Activated CD4-positive, alpha-beta T cell treated with anti-CD3 and anti-CD28 coated beads, Interleukin-2, amount 50 U/mL, for 48 hours (primary cell): Measurements from ENCODE around the gene ALDH3A1.

Experiments used
- DNase-seq, 2 experiments: peaks; one replicate each; pipeline ENCODE4 v3.0.0-alpha.2; 2020

Gene ALDH3A1

DNA sequence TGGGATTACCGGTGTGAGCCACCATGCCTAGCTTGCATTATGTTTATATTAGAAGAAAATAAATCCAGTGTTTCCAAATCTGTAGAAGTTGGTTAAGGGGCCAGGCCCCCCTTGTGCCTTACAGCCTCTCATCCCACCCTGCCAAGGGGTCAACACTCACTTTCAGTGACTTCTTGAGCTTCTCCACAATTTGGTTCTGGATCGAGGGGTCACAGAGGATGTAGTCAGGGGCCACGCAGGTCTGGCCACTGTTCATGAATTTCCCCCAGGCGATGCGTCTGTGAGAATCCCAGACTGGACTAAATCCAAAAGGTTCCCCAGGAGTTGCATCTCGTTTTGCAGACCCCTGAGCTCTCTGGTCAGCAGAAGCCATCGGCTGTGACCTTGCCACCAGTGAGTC lies 7.2 kb downstream of the ALDH3A1 start:
- DNase-seq: no peak

- no peak for DNase-seq
These were observed 8.6 kb downstream of the ALDH3A1 start for GRCh38 chr17:19739241-19740201.

DNA sequence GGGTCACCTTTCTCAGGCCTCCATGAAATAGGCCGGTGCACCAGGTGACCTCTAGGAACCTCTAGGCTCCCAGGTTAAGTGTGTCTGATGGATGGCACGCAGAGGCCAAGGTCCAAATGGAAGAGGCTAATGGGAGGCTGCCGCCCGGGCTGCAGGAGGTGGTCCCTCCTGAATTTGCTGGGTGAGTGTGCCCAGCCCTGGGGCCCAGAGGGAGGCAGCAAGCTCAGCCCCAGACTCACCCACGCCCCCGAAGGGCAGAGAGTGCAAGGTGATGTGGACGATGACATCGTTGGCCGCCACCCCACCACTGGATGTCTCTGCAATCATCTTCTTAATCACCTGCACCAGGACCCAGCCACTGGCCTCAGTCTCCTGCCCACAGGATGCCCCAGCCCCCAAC lies 9.3 kb downstream of the ALDH3A1 start:
- no peak for DNase-seq

- no peak for DNase-seq
These were observed 10.0 kb downstream of the ALDH3A1 start for GRCh38 chr17:19738073-19738449.

- no peak for DNase-seq
These were observed 10.6 kb downstream of the ALDH3A1 start for GRCh38 chr17:19737305-19738072.

GRCh38 chr17:19736071-19736470 lies 12.0 kb downstream of the ALDH3A1 start:
- no peak for DNase-seq

- DNase-seq: no peak
These were observed 14.1 kb downstream of the ALDH3A1 start for GRCh38 chr17:19733953-19734526.

DNA sequence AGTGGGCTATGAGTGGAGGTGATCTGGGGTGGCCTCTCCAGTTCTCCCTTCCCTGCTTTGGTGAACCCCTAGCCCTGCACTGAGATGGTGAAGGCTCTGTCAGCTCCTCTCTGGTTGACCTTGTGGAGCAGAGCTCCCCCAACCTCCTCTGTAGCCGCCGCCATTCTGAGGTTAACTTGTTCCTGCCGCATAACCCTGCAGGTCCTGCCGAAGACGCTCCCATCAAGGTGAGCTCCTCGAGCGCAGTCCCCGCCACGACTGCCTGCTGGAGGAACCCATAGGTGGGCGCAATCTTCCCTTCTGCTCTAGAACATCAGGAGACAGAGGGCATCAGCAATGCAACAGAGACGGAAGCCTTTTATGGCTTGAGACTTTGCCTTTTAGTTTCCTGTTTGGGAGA lies 16.5 kb downstream of the ALDH3A1 start:
- no peak for DNase-seq

- no peak for DNase-seq
These were observed 17.3 kb downstream of the ALDH3A1 start for GRCh38 chr17:19730843-19731242.

GRCh38 chr17:19729900-19730299 lies 18.2 kb downstream of the ALDH3A1 start:
- no peak for DNase-seq

GRCh38 chr17:19728084-19728495 lies 20.0 kb downstream of the ALDH3A1 start:
- no peak for DNase-seq

- no peak for DNase-seq
These were observed 20.5 kb downstream of the ALDH3A1 start for GRCh38 chr17:19727501-19728078.

DNA sequence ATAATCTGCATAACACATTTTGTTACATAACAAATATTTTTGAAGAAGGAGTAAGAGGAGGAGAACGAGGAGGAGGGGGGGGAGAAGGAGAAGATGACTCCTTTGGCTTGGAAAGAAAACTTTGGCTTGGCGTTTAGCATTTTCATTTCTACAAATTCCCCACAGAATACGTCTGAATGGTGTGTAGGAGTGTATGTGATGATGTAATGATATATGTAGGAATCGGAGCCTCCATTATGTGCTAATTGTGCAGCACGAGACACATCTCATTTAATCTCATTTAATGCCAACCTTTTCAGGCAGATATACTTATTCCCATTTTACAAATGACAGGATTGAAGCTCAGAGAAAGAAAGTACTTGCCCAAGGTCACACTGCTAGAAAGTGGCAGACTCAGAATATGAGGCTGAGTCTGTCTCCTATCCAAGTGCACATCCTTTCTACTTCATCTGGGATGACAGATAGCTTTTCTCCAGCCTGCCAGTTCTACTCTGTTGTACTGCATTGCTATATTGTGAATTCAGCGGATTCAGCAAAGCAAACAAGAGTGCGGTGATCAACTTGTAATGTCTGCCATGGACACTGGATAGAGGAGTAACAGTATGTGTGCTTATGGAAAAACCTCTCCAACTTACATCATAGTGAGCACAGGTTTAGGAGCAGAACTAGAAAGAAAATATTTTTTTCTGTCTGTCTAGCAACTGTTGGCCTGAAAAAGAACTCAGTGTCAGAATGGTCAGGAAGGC lies 21.3 kb downstream of the ALDH3A1 start:
- no peak for DNase-seq

- no peak for DNase-seq
These were observed 22.6 kb downstream of the ALDH3A1 start for GRCh38 chr17:19725486-19725885.

DNA sequence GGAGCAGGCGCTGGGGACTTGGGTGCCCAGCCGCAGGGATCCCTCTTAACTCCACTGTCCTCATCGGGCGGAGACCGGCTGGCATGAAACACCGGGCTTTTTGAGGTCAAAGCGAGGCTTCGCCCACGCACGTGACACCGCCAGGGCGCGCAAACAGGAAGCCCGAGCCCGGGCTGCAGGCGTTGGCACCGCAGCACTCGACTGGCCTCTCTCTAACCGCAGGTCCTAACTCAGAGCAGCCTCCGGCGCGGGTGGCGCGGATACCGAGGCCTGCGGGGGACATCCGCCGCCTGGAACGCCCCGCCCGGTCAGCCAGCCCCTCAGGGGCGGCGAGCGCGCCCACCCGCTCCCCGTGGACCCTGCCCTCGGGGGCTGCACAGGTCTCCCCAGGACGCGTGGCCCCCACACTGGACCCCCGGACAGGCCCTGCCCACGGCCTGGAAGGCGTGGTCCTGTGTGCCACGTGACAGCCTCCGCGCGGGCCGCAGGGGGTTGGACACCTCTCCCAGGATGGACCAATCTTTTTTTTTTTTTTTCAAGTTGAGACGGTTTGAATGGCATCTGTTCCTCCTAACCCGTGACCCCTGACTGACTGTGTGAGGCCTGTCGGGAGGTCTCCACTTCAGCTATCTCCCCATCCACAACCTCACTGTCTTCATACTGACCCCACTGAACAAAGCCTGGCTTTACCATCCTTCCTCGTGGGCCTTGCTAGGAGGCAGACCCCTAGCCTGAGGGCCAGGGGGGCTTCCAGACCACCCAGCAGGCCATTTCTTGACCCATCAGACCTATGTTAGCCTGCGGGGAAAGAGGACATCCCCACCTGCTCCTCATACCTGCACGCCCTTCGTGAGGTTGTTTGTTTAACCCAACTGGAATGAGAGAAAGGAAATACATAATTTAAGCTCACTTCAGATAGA lies 23.3 kb downstream of the ALDH3A1 start:
- peak; percentile 62 to 69 for DNase-seq

GRCh38 chr17:19723964-19724363 lies 24.1 kb downstream of the ALDH3A1 start:
- peak in 1 of 2 experiments; percentile 6 for DNase-seq

GRCh38 chr17:19720631-19721426 lies 27.3 kb downstream of the ALDH3A1 start:
- DNase-seq: no peak

- no peak for DNase-seq
These were observed 28.0 kb downstream of the ALDH3A1 start for GRCh38 chr17:19720210-19720475.

DNA sequence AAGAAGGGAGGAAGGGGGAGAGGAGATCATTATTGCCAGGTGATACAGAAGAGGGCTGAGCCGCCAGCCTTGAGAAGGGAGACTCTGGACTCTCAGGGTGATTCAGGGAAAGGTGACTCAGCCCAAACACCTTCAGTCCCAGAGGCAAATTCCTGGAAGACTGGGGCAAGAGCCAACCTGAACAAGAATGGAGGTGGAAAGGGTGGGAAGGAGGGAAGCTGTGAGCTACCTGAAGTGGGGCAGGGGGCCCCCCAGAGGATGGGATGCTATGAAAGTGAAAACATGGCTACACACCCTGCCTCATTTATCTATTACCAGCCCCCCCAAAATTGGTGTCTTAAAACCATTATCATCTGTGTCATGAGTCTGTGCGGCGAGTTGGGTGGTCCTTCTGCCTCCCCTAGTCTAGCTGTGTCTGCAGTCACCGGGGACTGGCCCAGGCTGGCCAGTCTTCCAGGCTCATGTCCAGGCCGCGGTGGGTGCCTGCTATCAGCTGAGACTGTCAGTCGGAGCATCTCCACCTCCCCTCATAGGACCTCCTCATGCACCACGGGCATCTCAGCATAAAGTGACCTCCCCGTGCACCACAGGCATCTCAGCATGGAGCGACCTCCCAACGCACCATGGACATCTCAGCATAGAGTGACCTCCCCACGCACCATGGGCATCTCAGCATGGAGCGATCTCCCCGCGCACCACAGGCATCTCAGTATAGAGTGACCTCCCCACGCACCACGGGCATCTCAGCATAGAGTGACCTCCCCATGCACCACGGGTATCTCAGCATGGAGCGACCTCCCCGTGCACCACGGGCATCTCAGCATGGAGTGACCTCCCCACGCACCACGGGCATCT lies 28.5 kb downstream of the ALDH3A1 start:
- no peak for DNase-seq
